Esophagus squamous epithelium (tissue), 5 donors: ENCODE data around the gene HES7. TPM values are rescaled to one million over a fixed set of nuclear protein-coding genes. Genes with fewer than 3 reads are reported as not detected.

Source experiments
- DNase-seq: peaks from one replicate; lab custom pipeline; 2025; lab: John Stamatoyannopoulos, UW
- H3K27ac ChIP-seq, 4 donors: fragments of 200-600 bp; sonication (generic); one replicate each; pipeline ENCODE4 v1.5.1; 2016 to 2019; ENCODE audit warnings: mild to moderate bottlenecking in 1 of 4
- H3K27me3 ChIP-seq, 4 donors: fragments of 200-600 bp; sonication (generic); 1 replicate in 3 of 4; 2 replicates in 1 of 4; pipeline versions ENCODE4 v1.5.1 to v1.6.0; 2017 to 2021; ENCODE audit warnings: antibody characterized with exemption in 1 of 4
- H3K36me3 ChIP-seq, 3 donors: fragments of 200-600 bp; sonication (generic); one replicate each; pipeline ENCODE4 v1.5.1; 2016 to 2019
- H3K4me1 ChIP-seq, 3 donors: fragments of 200-600 bp; sonication (generic); one replicate each; pipeline ENCODE4 v1.5.1; 2017 to 2019
- H3K4me3 ChIP-seq, 4 donors: fragments of 200-600 bp; sonication (generic); 1 replicate in 3 of 4; 2 replicates in 1 of 4; pipeline ENCODE4 v1.5.1; 2016 to 2019; ENCODE audit warnings: mild to moderate bottlenecking in 2 of 4, moderate library complexity in 1 of 4
- H3K9me3 ChIP-seq, 3 donors: fragments of 200-600 bp; sonication (generic); one replicate each; pipeline ENCODE4 v1.5.1; 2016 to 2019
- CTCF ChIP-seq, 6 experiments: fragments of 450-650 bp in 4 of 6; fragments of 200-600 bp in 2 of 6; sonication (generic) in 2 of 6; IDR thresholded peaks; one replicate each; pipeline ENCODE4 v1.5.1; 2016 to 2019; ENCODE audit warnings: antibody characterized with exemption in 6 of 6, mild to moderate bottlenecking in 4 of 6, moderate library complexity in 4 of 6
- POLR2A ChIP-seq, 4 donors: fragments of 450-650 bp; IDR thresholded peaks; one replicate each; pipeline ENCODE4 v1.6.1; 2017; ENCODE audit warnings: antibody characterized with exemption in 4 of 4, mild to moderate bottlenecking in 4 of 4, moderate library complexity in 3 of 4
- WGBS, 2 donors: methylation state at CpG; one replicate each; pipeline ENCODE4 v1.1.5; 2018; 5-methylcytosine and 5-hydroxymethylcytosine counted together
- intact Hi-C: fragments of 100-400 bp; cut with DNase I; formaldehyde crosslinking; loops from one replicate; pipeline ENCODE4 v1.15.0; 2022
- total RNA-seq, 4 donors: library from RNA; depleted of rRNA; stranded (reverse); fragments of >200 nt; gene quantifications; one replicate each; pipeline ENCODE4 v1.1.0, GENCODE V29; 2016
- donor health status: DM: yes; HTN: yes; CAD: no.

Gene HES7
- total RNA-seq, 4 donors from 2014 or later = not detected

GRCh38 chr17:8075574-8076342 lies 48.1 kb downstream of the HES7 start:
- Histone ChIP-seq H3K4me1 (peaks cover 23 to 40% (median 29%) of the 10 kb centered on the region in 3 donors), H3K36me3 (no peaks in the 10 kb centered on the region), H3K4me3 (no peak overlapping the region), H3K27me3 (peaks cover 0 to 98% (median 18%) of the 10 kb centered on the region in 4 donors), H3K27ac (no peak overlapping the region), H3K9me3 (no peaks in the 10 kb centered on the region)
- no peak for TF ChIP-seq CTCF (IDR thresholded peaks at IDR 0.05)
- TF ChIP-seq POLR2A (IDR thresholded peaks at IDR 0.05) = no peak
- intact Hi-C loops = loop anchor here (5.0 kb wide), 1 partner anchor 37 kb away; no protein-coding TSS in a partner anchor
- no peak for DNase-seq
- WGBS, 2 donors = 89 to 96% methylated on average over 9 to 10 of the region's 14 CpGs

- no peak for DNase-seq
- WGBS, 2 donors = 86 to 90% methylated on average over 3 of the region's 3 CpGs
- TF ChIP-seq CTCF (IDR thresholded peaks at IDR 0.05) = no peak
- TF ChIP-seq POLR2A (IDR thresholded peaks at IDR 0.05) = no peak
- intact Hi-C loops = loop anchor here (5.0 kb wide), 1 partner anchor 37 kb away; no protein-coding TSS in a partner anchor
- Histone ChIP-seq H3K36me3 (no peaks in the 10 kb centered on the region), H3K27me3 (peaks cover 0 to 98% (median 18%) of the 10 kb centered on the region in 4 donors), H3K4me3 (no peak overlapping the region), H3K4me1 (peaks cover 23 to 34% (median 24%) of the 10 kb centered on the region in 3 donors), H3K9me3 (no peaks in the 10 kb centered on the region), H3K27ac (no peak overlapping the region)
These were observed 48.8 kb downstream of the HES7 start for GRCh38 chr17:8075081-8075480.

GRCh38 chr17:8074554-8074953 lies 49.4 kb downstream of the HES7 start:
- WGBS, 2 donors = 60 to 63% methylated on average over 7 of the region's 7 CpGs
- Histone ChIP-seq H3K36me3 (no peaks in the 10 kb centered on the region), H3K4me3 (no peak overlapping the region), H3K4me1 (peaks cover 21 to 34% (median 23%) of the 10 kb centered on the region in 3 donors), H3K27me3 (peaks cover 0 to 95% (median 18%) of the 10 kb centered on the region in 4 donors), H3K9me3 (no peaks in the 10 kb centered on the region), H3K27ac (no peak overlapping the region)
- no peak for TF ChIP-seq POLR2A (IDR thresholded peaks at IDR 0.05)
- no peak for TF ChIP-seq CTCF (IDR thresholded peaks at IDR 0.05)
- no peak for DNase-seq
- intact Hi-C loops = no loop called here

GRCh38 chr17:8073627-8074484 lies 50.0 kb downstream of the HES7 start:
- DNase-seq = no peak
- Histone ChIP-seq H3K27ac (no peak overlapping the region), H3K27me3 (peaks cover 0 to 88% (median 13%) of the 10 kb centered on the region in 4 donors)

More at GRCh38 chr17:8073627-8074484, 50.0 kb downstream of the HES7 start:
- WGBS, 2 donors = 9 to 11% methylated on average over 12 to 13 of the region's 28 CpGs
- intact Hi-C loops = no loop called here
- TF ChIP-seq CTCF (IDR thresholded peaks at IDR 0.05) (peak; percentile 76 to 93 (median 82)), POLR2A (IDR thresholded peaks at IDR 0.05) (no peak)
- Histone ChIP-seq H3K36me3 (no peaks in the 10 kb centered on the region), H3K4me3 (peak overlapping the region in 3 of 4 donors; percentile 18 to 46 (median 23)), H3K9me3 (no peaks in the 10 kb centered on the region), H3K4me1 (peaks cover 17 to 34% (median 22%) of the 10 kb centered on the region in 3 donors)
